WI38 (cell line): ENCODE results near the gene PLA2G12A.

Source experiments
- H3K4me3 ChIP-seq: 2 replicates; pipeline ENCODE4 v1.5.1; 2011; ENCODE audit warnings: low read depth, mild to moderate bottlenecking, control low read depth, low read length
- TF ChIP-seq, protein P1 (sequence below): IDR thresholded peaks from 2 replicates; pipeline ENCODE4 v1.5.1; 2012; ENCODE audit warnings: low read depth, mild to moderate bottlenecking, control low read depth, low read length

Gene PLA2G12A

DNA sequence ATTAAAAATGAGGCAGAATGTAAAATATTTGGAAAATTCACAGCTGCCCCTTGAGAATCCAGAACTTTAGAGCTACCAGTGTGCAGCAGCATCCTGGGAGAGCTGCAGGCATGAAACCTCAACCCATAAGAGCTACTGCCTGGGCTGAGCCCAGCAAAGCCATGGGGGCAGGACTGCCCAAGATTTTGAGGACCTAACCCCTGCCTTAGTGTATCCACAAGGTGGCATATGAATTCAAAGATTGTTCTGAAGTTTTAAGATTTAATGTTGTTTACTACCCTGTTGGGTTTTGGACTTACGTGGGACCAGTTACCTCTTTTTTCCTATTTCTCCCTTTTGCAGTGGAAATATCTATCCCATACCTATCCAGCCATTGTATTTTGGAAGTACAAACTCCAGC, 53.0 kb downstream of the PLA2G12A start:
- TF ChIP-seq, protein P1, sequence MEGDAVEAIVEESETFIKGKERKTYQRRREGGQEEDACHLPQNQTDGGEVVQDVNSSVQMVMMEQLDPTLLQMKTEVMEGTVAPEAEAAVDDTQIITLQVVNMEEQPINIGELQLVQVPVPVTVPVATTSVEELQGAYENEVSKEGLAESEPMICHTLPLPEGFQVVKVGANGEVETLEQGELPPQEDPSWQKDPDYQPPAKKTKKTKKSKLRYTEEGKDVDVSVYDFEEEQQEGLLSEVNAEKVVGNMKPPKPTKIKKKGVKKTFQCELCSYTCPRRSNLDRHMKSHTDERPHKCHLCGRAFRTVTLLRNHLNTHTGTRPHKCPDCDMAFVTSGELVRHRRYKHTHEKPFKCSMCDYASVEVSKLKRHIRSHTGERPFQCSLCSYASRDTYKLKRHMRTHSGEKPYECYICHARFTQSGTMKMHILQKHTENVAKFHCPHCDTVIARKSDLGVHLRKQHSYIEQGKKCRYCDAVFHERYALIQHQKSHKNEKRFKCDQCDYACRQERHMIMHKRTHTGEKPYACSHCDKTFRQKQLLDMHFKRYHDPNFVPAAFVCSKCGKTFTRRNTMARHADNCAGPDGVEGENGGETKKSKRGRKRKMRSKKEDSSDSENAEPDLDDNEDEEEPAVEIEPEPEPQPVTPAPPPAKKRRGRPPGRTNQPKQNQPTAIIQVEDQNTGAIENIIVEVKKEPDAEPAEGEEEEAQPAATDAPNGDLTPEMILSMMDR, result no peak
- H3K4me3 ChIP-seq, result no peak overlapping the region

DNA sequence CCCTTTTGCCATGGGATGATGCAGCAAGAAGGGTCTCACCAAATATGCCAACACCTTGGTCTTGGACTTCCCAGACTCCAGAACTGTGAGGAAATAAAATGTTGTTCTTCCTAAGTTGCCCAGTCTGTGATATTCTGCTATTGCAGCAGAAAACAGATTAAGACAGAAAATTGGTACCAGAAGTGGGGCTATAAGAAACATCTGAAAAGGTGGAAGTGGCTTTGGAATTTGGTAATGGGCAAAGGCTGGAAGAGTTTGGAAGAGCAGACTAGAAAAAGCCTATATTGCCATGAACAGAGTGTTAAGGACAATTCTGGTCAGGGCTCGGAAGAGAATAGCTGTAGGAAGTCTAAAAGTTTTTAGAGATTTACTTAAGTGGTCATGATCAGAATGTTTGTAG, 54.0 kb downstream of the PLA2G12A start:
- TF ChIP-seq, protein P1, result no peak
- no peak overlapping the region for H3K4me3 ChIP-seq

DNA sequence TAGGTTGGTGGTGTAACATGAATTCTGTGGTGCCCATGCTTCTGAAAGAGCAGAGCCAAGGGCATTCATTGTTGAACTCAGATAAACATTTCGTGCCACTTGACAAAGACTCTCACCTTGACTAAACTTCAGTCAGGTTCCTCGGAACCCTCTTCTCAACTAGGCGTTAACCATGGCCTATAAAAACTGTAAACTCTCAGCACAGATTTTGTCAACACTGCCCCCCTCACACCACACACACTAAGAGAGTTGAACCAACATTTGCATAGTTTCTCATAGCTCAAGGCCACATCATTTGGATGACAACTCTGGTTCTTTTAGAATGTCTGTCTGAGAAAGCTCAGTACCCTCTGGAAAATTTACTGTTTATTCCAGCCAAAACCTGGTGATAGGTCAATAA, 54.7 kb downstream of the PLA2G12A start:
- H3K4me3 ChIP-seq, result no peak overlapping the region

DNA sequence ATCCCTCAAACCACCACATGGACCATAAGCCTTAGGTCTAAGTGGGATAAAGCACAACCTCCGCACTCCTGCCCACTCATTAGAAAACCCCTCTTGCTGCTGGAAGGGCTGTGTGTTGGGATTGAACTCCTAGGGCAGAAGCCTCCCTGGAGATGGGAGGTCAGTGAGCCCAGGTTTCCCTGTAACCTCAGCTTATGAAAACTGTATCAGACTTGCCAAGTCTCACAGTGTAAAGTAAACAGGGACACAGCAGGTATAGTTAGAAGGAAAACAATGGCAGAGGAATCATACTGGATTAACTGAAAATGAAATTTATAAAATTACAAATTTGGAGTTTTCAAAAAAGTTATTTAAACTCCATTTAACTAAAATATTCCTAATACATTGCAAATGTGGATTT, 56.6 kb downstream of the PLA2G12A start:
- TF ChIP-seq, protein P1, result no peak
- no peak overlapping the region for H3K4me3 ChIP-seq

More for the DNA sequence above, 54.7 kb downstream of the PLA2G12A start:
- TF ChIP-seq, protein P1, result no peak

DNA sequence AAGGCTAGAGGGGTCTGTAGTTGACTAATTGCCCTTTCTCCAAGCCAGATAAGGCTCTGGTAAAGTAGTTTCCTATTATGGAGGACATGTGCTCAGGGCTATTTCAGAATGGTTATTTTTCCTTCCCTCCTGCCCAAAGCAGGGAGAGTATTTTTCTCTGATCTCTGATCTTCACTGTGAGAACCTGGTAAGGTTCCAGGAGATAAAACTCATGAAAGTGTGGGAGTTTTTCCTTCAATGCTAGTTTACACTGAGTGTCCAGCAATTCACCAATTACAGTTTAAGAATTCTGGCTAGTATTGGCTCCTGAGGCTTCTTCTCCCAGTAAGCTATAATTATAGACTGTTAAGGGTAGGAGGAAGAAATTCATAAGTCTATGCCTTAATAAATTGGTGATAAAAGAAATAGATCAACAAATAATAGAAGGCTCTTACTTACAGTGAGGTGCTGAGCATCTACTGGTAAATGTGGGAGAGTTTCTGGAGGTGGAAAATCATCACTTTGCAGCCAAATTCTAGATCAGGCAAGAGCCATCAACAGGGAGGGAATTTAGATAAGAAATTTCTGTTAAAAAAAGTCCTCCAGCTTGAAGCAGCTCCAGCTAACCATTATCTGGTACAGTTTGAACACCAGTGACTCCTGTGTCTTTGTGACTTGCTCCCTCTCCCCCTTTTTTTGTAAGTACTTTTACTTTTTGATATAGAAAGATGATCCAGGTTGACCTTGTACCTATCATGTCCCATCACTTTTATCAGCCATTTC, 57.5 kb downstream of the PLA2G12A start:
- TF ChIP-seq, protein P1, result no peak
- H3K4me3 ChIP-seq, result no peak overlapping the region

DNA sequence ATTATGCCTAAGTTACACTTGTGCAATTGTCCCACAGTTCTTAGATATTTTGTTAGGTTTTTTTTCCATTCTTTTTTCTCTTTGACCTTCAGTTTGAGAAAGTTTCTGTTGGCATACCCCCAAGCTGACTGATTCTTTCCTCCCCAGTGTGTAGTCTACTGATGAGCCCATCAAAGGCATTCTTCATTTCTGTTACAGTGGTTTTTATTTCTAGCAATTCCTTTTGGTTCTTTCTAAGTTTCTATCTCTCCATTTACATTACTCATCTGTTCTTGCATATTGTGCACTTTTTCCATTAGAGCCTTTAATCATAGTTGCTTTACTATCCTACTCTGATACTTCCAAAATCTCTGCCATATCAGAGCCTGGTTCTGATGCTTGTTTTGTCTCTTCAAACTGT, 58.5 kb downstream of the PLA2G12A start:
- no peak overlapping the region for H3K4me3 ChIP-seq
- TF ChIP-seq, protein P1, result no peak

DNA sequence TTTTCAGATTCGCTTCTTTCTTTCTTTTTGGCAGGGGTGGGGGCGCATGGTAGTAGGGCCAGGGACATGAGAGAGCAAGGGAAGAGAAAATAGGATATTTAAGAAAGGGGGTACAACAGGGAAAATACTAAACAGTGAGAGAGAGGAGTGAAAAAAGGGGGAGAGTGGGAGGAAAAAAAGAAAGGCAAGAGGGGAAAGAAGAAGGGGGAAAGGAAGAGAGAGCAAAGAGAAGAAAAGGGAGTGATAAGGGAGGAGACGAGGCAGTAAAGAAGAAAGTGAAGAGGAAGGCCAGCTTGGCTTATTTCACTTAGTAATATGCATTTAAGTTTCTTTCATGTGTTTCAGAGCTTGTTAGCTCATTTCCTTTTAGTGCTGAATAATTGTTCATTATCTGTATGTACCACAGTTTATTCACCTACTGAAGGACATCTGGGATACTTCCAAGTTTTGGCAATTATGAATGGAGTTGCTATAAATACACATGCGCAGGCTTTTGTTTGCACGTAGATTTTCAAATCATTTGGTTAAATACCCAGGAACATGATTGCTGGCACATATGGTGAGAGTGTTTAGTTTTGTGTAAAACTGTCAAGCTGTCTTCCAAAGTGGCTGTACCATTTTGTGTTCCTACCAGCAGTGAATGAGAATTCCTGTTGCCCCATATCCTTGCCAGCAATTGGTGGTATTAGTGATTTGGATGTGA, 63.9 kb downstream of the PLA2G12A start:
- H3K4me3 ChIP-seq, result no peak overlapping the region
- TF ChIP-seq, protein P1, result no peak
